Stimulated activated CD4-positive, alpha-beta T cell treated with anti-CD3 and anti-CD28 coated beads, TNF-alpha, amount 100 ng/mL, for 4 hours (primary cell): ENCODE measurements around the gene GIMD1.

Source experiments
- DNase-seq, 3 experiments: peaks; one replicate each; pipeline ENCODE4 v3.0.0-alpha.2; 2020; ENCODE audit warnings: low read depth in 3 of 3

Gene GIMD1

DNA sequence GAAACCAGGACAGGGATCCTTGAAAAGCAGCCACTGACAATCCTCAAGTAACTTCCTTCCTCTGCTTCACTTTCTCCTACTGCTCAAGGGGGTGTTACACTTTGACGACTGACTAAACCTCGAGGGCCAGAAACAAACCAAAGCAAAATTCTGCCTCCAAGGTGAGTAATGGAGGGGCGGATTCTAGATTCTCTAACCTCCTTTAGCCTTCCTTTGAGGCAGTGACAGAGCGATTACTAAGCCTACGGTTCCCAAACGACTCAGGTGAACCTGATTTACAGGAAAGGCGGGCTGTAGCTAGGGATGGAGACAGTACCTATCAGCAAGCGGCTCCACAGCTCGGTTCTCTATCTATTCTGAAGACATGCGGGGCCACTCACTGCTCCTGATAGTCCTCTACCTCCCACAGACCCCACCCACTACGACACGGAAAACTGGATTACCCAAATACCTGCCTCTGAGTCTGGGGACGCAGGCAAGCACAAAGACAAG is 53.1 kb downstream of the GIMD1 start:
- peak; percentile 27 to 42 (median 28) for DNase-seq

DNA sequence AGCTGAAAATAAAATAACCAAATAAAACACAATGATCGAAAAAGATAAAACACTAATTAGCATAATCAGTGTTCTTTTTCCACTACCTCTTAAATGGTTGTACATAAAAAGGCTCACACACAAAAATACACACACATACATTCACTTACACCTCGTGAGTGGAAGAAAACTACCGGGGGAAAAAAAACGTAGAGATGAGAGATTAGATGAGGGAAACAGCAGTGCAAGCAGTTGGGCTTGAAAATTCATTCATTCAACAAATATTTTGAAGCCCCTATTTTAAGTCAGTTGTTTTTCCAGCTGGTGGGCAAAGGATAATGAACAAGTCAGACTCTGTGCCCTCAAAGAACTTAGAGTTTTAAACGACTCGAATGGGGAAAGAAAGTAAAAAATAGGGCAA is 53.6 kb downstream of the GIMD1 start:
- no peak for DNase-seq

GRCh38 chr4:106312997-106313522 is 55.5 kb downstream of the GIMD1 start:
- no peak for DNase-seq

DNA sequence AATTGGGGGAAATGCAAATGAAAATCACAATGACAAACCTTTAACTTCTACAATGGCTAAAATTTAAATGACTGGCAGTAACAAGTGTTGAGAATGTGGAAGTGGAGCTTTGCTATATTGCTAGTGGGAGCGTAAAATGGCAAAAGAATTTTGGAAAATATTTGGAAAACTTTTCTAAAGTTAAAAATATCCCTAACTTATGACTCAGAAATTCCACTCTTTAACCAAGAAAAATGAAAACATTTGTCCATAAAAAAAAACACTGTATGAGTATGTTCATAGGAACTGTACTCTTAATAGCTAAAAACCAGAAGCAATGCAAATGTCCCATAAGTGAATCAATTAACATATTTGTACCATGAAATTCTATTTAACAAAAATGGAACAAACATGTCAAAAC is 56.2 kb downstream of the GIMD1 start:
- DNase-seq, result no peak
